LNCAP (cell line): ENCODE results near the gene HM13.

Experiments
- CTCF ChIP-seq: fragments of 450-650 bp; IDR thresholded peaks from 2 replicates; pipeline ENCODE4 v1.5.1; 2017; ENCODE audit warnings: mild to moderate bottlenecking

HM13 gene

DNA sequence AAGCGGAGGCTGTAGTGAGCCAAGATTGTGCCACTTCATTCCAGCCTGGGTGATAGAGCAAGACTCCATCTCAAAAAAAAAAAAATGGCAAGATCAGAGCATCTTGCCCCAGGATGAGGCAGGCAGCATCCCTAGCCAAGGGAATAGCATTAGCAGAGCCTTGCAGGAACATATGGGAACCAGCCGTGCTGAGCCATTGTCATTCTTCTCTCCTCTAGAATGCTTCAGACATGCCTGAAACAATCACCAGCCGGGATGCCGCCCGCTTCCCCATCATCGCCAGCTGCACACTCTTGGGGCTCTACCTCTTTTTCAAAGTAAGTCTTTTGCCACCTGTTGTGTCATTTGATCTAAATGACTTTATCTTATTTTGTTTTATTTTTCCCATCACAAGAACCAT, 13.0 kb downstream of the HM13 start:
- TF ChIP-seq CTCF: no peak

DNA sequence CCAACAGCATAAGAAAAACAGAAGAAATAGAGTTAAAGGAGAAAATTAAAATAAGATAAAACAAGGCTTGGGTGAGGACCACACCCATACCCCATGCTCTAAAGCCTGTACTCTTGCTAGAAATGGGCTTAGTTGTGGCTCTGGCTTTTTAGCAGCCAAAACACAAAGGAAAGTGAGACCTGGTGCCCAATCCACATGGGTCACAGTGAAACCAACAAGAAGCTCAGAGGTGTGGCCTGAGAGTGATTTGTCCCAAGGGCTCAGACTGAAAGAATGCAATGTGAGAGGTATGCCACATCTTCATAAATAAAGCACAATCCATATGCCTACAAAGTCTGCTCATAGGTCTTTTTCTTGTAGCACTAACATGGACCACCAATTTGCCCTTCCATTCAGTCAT, 21.1 kb downstream of the HM13 start:
- no peak for TF ChIP-seq CTCF

DNA sequence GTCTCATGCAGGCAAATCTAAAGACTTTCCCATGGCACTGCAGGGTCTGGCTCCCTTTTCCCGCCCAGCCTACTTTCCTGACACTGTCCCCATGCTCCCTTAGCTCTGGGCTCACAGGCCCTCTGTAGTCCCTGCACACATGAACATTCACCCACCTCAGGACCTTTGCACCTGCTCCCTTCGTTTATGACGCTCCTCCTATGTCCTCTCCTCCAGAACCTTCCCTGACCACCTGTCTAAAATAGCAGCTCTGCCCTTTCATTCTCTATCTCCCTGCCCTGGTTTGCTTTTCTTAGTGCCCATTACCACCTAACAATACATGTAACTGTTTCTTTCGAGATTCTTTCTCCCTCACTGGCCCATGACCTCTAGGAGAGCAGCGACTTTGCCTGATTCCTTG, 22.3 kb downstream of the HM13 start:
- TF ChIP-seq CTCF: no peak

GRCh38 chr20:31537116-31537871, 23.1 kb downstream of the HM13 start:
- no peak for TF ChIP-seq CTCF

DNA sequence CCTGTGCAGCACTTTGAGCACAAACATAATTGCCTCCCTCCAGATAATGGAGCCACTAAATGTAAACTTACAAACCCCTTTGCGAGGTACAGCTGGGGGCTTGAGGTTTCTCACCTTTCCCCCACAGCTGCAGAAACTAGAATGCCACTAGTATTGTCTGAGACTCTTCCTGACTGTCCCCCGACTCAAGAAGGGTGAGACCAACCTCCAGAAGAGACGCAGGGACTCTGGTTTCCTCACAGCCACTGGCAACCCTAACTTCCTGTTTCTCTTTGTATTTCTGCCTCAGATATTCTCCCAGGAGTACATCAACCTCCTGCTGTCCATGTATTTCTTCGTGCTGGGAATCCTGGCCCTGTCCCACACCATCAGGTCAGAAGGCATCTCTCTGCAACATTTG, 23.6 kb downstream of the HM13 start:
- TF ChIP-seq CTCF: no peak

DNA sequence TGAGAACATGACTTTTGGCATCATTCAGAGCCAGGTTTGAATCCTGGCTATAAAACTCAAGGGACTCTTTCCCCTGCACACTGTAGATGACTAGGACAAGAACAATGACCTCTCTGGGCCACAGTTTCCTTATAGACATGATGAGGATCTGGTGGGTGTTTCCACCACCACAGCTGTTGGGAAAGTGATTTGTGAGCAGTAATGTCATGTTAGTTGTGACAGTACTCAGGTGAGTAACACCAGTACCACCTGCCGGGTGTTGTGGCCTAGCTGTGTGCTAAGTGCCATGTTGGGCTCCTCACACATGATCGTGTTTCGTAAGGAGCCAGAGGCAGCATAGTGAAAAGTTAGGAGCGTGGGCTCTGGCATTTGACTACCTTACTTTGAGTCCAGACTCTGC, 24.1 kb downstream of the HM13 start:
- TF ChIP-seq CTCF: no peak

- TF ChIP-seq CTCF: no peak
Measured at GRCh38 chr20:31540406-31540805, 26.2 kb downstream of the HM13 start.
